VCaP (cell line): Measurements from ENCODE around the gene SHANK1.

Source experiments
- H3K27ac ChIP-seq: fragments of 450-650 bp; 2 replicates; pipeline ENCODE4 v1.5.1; 2017
- CTCF ChIP-seq: fragments of 450-650 bp; conservative IDR thresholded peaks from 2 replicates; pipeline ENCODE4 v1.5.1; 2017; ENCODE audit warnings: mild to moderate bottlenecking, moderate library complexity

Gene SHANK1

GRCh38 chr19:50686310-50687032 lies 33.1 kb downstream of the SHANK1 start:
- H3K27ac ChIP-seq, result no peak overlapping the region
- no peak for TF ChIP-seq CTCF

GRCh38 chr19:50679177-50680125 lies 40.2 kb downstream of the SHANK1 start:
- H3K27ac ChIP-seq, result no peak overlapping the region
- TF ChIP-seq CTCF, result no peak

- no peak overlapping the region for H3K27ac ChIP-seq
- no peak for TF ChIP-seq CTCF
Observed at GRCh38 chr19:50678323-50678722, 41.3 kb downstream of the SHANK1 start.

GRCh38 chr19:50677636-50678035 lies 42.0 kb downstream of the SHANK1 start:
- no peak for TF ChIP-seq CTCF
- no peak overlapping the region for H3K27ac ChIP-seq

- H3K27ac ChIP-seq, result no peak overlapping the region
- no peak for TF ChIP-seq CTCF
Observed at GRCh38 chr19:50676625-50677197, 42.9 kb downstream of the SHANK1 start.

GRCh38 chr19:50673118-50673517 lies 46.5 kb downstream of the SHANK1 start:
- TF ChIP-seq CTCF, result no peak
- H3K27ac ChIP-seq, result no peak overlapping the region

- no peak overlapping the region for H3K27ac ChIP-seq
- TF ChIP-seq CTCF, result no peak
Observed at GRCh38 chr19:50670102-50670380, 49.6 kb downstream of the SHANK1 start.
